ENCODE results near the gene EPC2.

The EPC2 gene

DNA sequence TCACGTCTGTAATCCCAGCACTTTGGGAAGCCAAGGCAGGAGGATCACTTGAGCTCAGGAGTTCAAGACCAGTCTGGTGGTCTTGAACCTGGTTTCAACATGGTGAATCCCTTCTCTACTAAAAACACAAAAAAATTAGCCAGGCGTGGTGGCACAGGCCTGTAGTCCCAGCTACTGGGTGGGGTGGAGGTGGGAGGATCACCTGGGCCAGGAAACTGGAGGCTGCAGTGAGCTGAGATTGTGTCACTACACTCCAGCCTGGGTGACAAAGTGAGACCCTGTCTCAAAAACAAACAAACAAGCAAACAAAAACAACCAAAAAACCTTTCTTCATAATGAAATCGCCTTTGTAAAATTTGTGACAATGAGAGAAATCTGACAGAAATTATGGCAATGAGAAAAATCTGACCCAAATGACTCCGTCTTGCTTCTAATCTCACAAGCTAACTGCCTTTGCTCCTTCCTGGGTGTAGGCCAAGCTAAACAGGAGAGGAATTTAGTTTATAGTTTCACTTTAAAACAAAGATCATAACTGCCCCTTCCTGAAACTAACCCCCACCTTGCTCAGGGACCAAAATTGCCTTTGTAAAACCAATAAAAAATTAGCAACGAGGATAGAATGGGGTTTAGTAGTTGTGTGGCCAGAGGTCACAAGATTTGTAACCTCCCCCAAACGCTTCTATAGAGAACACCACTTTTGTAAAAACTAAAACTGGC is 169.8 kb downstream of the EPC2 start:
- H3K27ac ChIP-seq, result peak overlapping the region; percentile 50

DNA sequence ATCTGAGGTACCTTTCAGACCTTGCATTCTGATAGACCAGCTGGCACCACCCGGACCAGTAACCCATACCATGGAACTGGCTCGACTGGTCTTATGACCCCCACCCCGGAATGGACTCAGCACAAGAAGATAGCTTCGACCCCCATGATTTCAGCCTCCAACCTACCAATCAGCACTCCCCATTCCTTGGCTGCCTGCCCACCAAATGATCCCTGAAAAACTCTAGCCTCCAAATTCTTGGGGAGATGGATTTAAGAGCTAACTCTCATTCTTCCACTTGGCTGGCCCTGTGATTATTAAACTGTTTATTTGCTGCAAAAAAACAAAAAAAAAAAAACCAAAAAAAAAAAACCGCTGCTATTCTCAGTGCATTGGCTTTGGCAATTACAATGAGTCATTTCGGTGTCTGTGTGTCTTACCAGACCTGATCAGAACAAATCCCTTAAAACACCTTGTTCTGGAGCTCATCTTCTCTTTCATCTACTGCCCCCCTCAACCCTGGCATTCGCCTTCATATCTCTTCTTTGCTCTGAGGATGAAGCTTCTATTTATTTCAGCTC is 170.4 kb downstream of the EPC2 start:
- peak overlapping the region; percentile 31; the same call in 1 of the 2 replicates for H3K27ac ChIP-seq
- TF ChIP-seq, protein P1, sequence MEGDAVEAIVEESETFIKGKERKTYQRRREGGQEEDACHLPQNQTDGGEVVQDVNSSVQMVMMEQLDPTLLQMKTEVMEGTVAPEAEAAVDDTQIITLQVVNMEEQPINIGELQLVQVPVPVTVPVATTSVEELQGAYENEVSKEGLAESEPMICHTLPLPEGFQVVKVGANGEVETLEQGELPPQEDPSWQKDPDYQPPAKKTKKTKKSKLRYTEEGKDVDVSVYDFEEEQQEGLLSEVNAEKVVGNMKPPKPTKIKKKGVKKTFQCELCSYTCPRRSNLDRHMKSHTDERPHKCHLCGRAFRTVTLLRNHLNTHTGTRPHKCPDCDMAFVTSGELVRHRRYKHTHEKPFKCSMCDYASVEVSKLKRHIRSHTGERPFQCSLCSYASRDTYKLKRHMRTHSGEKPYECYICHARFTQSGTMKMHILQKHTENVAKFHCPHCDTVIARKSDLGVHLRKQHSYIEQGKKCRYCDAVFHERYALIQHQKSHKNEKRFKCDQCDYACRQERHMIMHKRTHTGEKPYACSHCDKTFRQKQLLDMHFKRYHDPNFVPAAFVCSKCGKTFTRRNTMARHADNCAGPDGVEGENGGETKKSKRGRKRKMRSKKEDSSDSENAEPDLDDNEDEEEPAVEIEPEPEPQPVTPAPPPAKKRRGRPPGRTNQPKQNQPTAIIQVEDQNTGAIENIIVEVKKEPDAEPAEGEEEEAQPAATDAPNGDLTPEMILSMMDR (conservative IDR thresholded peaks at IDR 0.05), result no peak
- TF ChIP-seq ZFX (IDR thresholded peaks at IDR 0.05), result no peak

More for the DNA sequence above, 169.8 kb downstream of the EPC2 start:
- TF ChIP-seq, protein P1 (conservative IDR thresholded peaks at IDR 0.05), result no peak
- no peak for TF ChIP-seq ZFX (IDR thresholded peaks at IDR 0.05)

DNA sequence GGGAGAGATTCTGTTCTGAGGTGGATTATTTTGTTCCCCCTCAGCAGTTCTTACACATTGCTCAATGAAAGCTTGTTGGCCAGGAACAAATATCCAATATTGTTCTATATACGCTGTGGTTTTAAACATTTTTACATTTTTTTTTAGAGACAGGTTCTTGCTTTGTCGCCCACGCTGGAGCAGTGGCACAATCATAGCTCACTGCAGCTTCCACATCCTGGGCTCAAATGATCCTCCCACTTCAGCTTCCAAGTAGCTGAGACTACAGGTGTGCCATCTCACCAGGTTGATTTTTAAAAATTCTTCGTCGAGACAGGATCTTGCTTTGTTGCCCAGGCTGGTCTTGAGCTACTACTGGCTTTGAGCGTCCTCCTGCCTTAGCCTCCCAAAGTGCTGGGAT is 171.6 kb downstream of the EPC2 start:
- H3K27ac ChIP-seq, result no peak overlapping the region
- TF ChIP-seq, protein P1 (conservative IDR thresholded peaks at IDR 0.05), result no peak
- no peak for TF ChIP-seq ZFX (IDR thresholded peaks at IDR 0.05)

DNA sequence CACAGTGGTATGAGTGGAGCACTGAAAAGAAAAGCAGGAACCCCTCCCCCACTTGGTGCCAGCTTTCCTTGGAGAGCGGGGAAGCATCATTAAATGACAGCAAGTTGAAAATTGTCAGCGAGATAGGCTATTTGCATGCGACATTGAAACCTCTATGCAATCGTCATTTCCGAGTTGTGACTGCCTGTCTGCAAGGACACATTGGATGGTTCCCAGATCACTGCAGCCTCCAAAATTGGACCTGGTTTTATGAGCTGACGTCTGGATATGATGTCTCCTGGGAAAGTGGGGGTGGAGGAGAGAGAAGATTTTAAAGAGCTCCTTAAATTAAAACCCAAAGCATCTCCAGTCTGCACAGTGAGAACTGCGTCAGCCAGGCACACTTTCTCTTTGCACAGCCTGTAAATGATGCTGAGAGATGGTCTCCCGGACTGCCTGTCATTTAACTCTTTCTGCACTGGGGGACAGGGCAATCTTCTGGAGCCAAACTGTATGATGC is 172.7 kb downstream of the EPC2 start:
- H3K27ac ChIP-seq, result no peak overlapping the region
- TF ChIP-seq, protein P1 (conservative IDR thresholded peaks at IDR 0.05), result no peak
- no peak for TF ChIP-seq ZFX (IDR thresholded peaks at IDR 0.05)

DNA sequence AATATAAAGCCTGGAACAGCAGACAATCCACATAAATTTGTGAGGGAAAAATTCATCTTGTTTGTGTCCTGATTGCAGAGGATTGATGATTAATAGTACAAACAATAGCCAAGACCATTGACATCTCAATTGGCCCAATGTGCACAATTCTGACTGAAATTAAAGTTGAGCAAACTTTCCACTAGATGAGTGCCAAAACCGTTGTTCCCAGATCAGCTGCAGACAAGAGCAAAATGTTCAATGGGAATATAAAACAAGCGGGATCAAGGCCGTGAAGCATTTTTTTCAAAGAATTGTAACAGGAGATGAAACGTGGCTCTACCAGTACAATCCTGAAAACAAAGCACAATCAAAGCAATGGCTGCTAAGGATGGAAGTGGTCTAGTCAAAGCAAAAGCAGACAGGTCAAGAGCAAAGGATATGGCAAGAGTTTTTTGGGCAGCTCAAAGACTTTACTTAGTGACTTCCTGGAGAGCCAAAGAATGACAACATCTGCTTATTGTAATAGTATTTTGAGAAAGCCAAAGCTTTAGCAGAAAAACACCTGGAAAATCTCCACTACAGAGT is 174.6 kb downstream of the EPC2 start:
- no peak overlapping the region for H3K27ac ChIP-seq
- TF ChIP-seq, protein P1 (conservative IDR thresholded peaks at IDR 0.05), result no peak
- no peak for TF ChIP-seq ZFX (IDR thresholded peaks at IDR 0.05)

DNA sequence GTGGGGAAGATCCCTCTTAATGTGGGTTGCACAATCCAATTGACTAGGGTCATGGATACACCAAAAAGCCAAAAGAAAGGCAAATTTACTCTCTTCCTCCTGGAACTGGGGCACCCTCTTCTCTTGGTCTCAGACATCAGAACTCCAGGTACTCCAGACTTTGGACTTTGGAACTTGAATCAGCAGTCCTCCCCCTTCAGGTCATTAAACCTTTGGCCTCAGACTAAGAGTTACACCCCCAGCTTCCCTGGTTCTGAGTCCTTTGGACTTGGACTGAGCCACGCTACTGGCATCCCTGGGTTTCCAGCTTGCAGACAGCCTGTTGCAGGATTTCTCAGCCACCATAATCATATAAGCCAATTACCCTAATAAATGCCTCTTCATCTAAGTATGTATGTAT is 179.6 kb downstream of the EPC2 start:
- TF ChIP-seq, protein P1 (conservative IDR thresholded peaks at IDR 0.05), result no peak
- TF ChIP-seq ZFX (IDR thresholded peaks at IDR 0.05), result no peak
- no peak overlapping the region for H3K27ac ChIP-seq

DNA sequence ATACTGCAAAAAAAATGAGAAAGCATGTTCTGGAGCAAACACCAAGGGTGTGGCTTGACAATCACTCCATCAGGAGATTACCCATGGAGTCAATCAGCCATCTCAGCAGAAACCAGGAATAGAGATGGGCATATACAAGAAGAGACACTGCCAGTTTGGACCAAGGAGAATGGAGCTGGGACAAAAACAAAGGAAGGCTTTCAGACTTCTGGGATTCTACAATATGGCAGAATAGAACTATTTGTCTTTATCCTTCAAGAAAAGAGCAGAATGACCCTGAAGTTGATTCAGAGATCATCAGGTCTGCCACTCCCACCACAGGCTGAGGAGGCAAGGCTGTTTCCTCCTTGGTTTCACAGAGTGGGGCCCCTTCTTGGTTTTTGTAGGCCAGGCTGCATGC is 182.2 kb downstream of the EPC2 start:
- no peak overlapping the region for H3K27ac ChIP-seq
- TF ChIP-seq, protein P1 (conservative IDR thresholded peaks at IDR 0.05), result no peak
- TF ChIP-seq ZFX (IDR thresholded peaks at IDR 0.05), result no peak

Measured in C4-2B (cell line).